Brain microvascular endothelial cell (primary cell): Measurements from ENCODE around the gene FREM2.
A peak's percentile ranks its signal among the peaks of the same experiment; 100 is the strongest.

ENCODE experiments used
- DNase-seq: peaks from one replicate; pipeline ENCODE4 v3.0.0-alpha.2; 2020
- H3K27ac ChIP-seq: fragments of 250-450 bp; sonication (Bioruptor Pico); 2 replicates; pipeline ENCODE4 v1.5.1; 2020; ENCODE audit warnings: mild to moderate bottlenecking, moderate library complexity
- H3K27me3 ChIP-seq: fragments of 250-450 bp; sonication (Bioruptor Pico); replicated peaks from 2 replicates; pipeline ENCODE4 v1.5.1; 2020; ENCODE audit warnings: mild to moderate bottlenecking
- H3K36me3 ChIP-seq: fragments of 250-450 bp; sonication (Bioruptor Pico); replicated peaks from 2 replicates; pipeline ENCODE4 v1.5.1; 2020; ENCODE audit warnings: mild to moderate bottlenecking
- H3K4me3 ChIP-seq: 2 replicates; pipeline ENCODE4 v1.5.1; 2011; ENCODE audit warnings: low read depth, mild to moderate bottlenecking, control low read depth, low read length, moderate library complexity
- CTCF ChIP-seq: IDR thresholded peaks from 2 replicates; pipeline ENCODE4 v1.5.1; 2011; ENCODE audit warnings: low read depth, mild to moderate bottlenecking, moderate library complexity, low read length, control low read depth, inconsistent platforms; ENCODE audit errors: missing control alignments
- in situ Hi-C: cut with HindIII; loops from 2 replicates; pipeline ENCODE4 v1.10.0; 2017; ENCODE audit warnings: low sequenced_read_pairs, low pct_ligation_motif_present

FREM2 gene, protein sequence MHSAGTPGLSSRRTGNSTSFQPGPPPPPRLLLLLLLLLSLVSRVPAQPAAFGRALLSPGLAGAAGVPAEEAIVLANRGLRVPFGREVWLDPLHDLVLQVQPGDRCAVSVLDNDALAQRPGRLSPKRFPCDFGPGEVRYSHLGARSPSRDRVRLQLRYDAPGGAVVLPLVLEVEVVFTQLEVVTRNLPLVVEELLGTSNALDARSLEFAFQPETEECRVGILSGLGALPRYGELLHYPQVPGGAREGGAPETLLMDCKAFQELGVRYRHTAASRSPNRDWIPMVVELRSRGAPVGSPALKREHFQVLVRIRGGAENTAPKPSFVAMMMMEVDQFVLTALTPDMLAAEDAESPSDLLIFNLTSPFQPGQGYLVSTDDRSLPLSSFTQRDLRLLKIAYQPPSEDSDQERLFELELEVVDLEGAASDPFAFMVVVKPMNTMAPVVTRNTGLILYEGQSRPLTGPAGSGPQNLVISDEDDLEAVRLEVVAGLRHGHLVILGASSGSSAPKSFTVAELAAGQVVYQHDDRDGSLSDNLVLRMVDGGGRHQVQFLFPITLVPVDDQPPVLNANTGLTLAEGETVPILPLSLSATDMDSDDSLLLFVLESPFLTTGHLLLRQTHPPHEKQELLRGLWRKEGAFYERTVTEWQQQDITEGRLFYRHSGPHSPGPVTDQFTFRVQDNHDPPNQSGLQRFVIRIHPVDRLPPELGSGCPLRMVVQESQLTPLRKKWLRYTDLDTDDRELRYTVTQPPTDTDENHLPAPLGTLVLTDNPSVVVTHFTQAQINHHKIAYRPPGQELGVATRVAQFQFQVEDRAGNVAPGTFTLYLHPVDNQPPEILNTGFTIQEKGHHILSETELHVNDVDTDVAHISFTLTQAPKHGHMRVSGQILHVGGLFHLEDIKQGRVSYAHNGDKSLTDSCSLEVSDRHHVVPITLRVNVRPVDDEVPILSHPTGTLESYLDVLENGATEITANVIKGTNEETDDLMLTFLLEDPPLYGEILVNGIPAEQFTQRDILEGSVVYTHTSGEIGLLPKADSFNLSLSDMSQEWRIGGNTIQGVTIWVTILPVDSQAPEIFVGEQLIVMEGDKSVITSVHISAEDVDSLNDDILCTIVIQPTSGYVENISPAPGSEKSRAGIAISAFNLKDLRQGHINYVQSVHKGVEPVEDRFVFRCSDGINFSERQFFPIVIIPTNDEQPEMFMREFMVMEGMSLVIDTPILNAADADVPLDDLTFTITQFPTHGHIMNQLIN (N-terminal part only)

DNA sequence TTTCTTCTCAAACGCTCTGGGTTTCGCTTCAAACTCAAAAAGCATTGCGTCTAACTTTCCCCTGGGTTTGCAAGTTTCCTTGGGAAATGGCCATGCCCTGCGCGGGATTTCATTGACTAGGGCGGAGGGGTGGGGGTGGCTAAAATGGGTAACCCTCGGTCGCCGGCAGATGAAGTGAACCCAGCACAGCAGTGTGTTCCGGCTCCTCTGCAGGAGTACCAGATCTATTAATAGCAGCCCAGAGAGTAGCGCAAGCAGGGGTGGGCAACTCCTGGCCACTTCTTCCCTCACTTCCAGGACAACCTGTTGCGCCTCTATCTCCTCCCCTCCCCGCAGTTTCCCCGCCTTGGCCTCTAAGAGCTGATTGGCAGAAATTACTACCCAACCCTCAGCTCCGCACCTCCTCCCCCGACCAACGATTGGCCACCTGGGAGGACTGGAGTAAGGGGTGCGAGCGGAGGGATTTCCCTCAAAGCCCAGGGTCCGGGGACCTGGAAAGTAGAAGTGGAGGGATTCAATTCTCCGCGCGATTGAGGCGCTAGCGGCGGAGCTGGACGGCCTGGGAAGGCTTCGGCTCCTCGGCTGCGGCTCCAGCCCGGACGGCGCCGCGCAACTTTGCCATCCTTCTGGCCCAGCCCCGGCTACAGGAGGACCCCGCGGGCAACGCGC is at the start of gene FREM2:
Gene FREM2, plus strand, starts transcription at position 501 of the 669 bp plus-strand sequence. CDS start 268 bp downstream, outside the sequence.
- H3K27ac ChIP-seq = no peak within 1 kb of the TSS
- no peak for DNase-seq
- in situ Hi-C loops = no loop called here
- peak within 1 kb of the TSS; percentile 50 for H3K4me3 ChIP-seq
- no peaks in the 10 kb centered on the region for H3K36me3 ChIP-seq
- peaks cover 22% of the 10 kb centered on the region for H3K27me3 ChIP-seq
- TF ChIP-seq CTCF = no peak

DNA sequence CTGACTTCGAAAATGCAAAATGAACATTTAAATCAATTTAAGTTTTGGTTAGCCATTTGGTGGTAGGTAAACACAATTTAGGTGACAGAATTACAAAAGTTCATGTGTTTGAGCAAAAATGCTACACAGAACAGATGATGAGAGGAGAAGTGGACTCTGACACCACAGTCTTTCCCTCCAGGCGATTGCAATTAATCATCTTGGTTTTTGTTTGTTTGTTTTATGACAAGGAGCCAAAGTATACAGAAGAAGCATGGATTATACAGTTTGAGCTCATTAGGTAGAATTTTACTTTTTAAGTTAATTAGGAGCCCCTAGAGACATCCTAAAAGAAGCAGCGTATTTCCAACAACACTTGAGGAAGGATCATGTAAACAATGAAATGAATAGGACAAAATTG is 49.3 kb upstream of the FREM2 start:
- Histone ChIP-seq H3K36me3 (no peaks in the 10 kb centered on the region), H3K27ac (no peak overlapping the region), H3K4me3 (no peak overlapping the region), H3K27me3 (no peaks in the 10 kb centered on the region)
- in situ Hi-C loops = no loop called here
- DNase-seq = no peak
- no peak for TF ChIP-seq CTCF

- peak; percentile 28 for TF ChIP-seq CTCF
- Histone ChIP-seq H3K27ac (no peak overlapping the region), H3K4me3 (no peak overlapping the region), H3K36me3 (no peaks in the 10 kb centered on the region), H3K27me3 (no peaks in the 10 kb centered on the region)
- DNase-seq = no peak
- in situ Hi-C loops = no loop called here
Measured at GRCh38 chr13:38641164-38641948, 45.5 kb upstream of the FREM2 start.

DNA sequence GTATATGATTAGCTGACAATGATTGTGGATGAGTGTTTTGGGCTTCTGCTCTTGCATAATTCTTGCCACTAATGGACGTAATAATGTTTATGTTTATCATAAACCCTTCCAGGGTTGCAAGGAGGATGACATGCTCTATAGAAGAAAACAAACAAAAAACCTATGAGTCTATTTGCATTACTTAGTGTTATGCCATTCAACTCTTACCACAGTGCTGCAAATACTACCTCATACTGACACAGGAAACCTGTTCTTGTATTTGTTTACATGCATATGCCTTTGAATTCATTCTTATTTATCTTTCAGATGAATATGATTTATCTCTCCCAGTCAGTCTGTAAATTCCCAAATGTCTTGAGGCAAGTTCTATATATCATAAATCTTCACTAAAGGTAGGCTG is 39.6 kb upstream of the FREM2 start:
- TF ChIP-seq CTCF = no peak
- Histone ChIP-seq H3K36me3 (no peaks in the 10 kb centered on the region), H3K4me3 (no peak overlapping the region), H3K27ac (no peak overlapping the region), H3K27me3 (no peaks in the 10 kb centered on the region)
- no peak for DNase-seq
- in situ Hi-C loops = no loop called here

DNA sequence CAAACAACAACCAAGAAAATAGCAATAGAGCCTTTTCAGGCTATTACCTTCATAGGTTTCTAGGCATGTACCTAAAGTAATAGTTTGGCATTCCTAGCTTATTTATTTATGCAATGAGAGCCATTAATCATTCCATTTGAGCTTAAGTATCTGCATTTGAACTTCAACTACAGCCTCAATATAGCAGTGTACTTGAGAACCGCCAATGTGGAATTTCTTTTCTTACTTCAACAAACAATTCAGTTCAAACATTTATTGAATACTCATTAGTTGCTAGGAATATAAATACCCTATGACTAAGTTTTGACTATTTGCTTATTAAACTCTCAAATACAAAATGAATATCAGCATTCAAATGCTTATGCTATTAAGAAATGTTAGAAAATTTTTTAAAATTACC is 38.0 kb upstream of the FREM2 start:
- H3K36me3 ChIP-seq = no peaks in the 10 kb centered on the region
- no peaks in the 10 kb centered on the region for H3K27me3 ChIP-seq
- no peak for DNase-seq
- in situ Hi-C loops = no loop called here
- H3K4me3 ChIP-seq = no peak overlapping the region
- no peak overlapping the region for H3K27ac ChIP-seq
- no peak for TF ChIP-seq CTCF
